NT2/D1 (cell line): ENCODE data around the gene HOXB3.

Source experiments
- DNase-seq: peaks from one replicate; pipeline ENCODE4 v3.0.0-alpha.2; 2011; ENCODE audit warnings: low read depth, low spot score
- H3K27me3 ChIP-seq: 2 replicates; pipeline ENCODE4 v1.6.0; 2011; ENCODE audit warnings: mild to moderate bottlenecking; ENCODE audit not compliant: insufficient read length, insufficient read depth
- H3K36me3 ChIP-seq: 2 replicates; pipeline ENCODE4 v1.6.1; 2011; ENCODE audit warnings: mild to moderate bottlenecking, low read length, mixed read lengths; ENCODE audit not compliant: insufficient read depth, insufficient read length
- H3K4me1 ChIP-seq: 2 replicates; pipeline ENCODE4 v1.5.1; 2011; ENCODE audit not compliant: insufficient read depth, insufficient read length
- H3K4me3 ChIP-seq: 2 replicates; pipeline ENCODE4 v1.5.1; 2011; ENCODE audit warnings: low read depth; ENCODE audit not compliant: insufficient read length
- H3K9ac ChIP-seq: 2 replicates; pipeline ENCODE4 v1.6.0; 2011; ENCODE audit warnings: low read depth; ENCODE audit not compliant: insufficient read length
- H3K9me3 ChIP-seq: 2 replicates; pipeline ENCODE4 v1.5.1; 2011; ENCODE audit warnings: mild to moderate bottlenecking, low read length; ENCODE audit not compliant: insufficient read depth
- SUZ12 ChIP-seq: IDR thresholded peaks from 2 replicates; pipeline ENCODE4 v1.6.1; 2011; ENCODE audit not compliant: insufficient read length, insufficient read depth; ENCODE audit errors: extremely low read depth
- YY1 ChIP-seq: IDR thresholded peaks from 2 replicates; pipeline ENCODE4 v1.6.1; 2011; ENCODE audit not compliant: insufficient read length, insufficient read depth
- ZNF274 ChIP-seq: IDR thresholded peaks from 2 replicates; pipeline ENCODE4 v1.6.1; 2011; ENCODE audit warnings: mild to moderate bottlenecking, low read depth, low read length

Gene HOXB3

GRCh38 chr17:48555258-48556228, 34.5 kb downstream of the HOXB3 start:
- Histone ChIP-seq H3K9me3 (no peaks in the 10 kb centered on the region), H3K4me3 (peak overlapping the region; percentile 1), H3K9ac (no peak overlapping the region), H3K36me3 (no peaks in the 10 kb centered on the region), H3K27me3 (peaks cover 98% of the 10 kb centered on the region), H3K4me1 (peaks cover 10% of the 10 kb centered on the region)
- DNase-seq, result no peak
- TF ChIP-seq YY1 (no peak), SUZ12 (peak; percentile 56), ZNF274 (no peak)

- Histone ChIP-seq H3K9ac (peak overlapping the region; percentile 50), H3K4me1 (peaks cover 9% of the 10 kb centered on the region), H3K4me3 (peak overlapping the region; percentile 34), H3K27me3 (peaks cover 98% of the 10 kb centered on the region), H3K9me3 (no peaks in the 10 kb centered on the region), H3K36me3 (no peaks in the 10 kb centered on the region)
- DNase-seq, result no peak
- TF ChIP-seq ZNF274, result no peak
- peak; percentile 73 for TF ChIP-seq SUZ12
- TF ChIP-seq YY1, result no peak
These were observed 35.4 kb downstream of the HOXB3 start for GRCh38 chr17:48554412-48555257.

- Histone ChIP-seq H3K9ac (no peak overlapping the region), H3K4me3 (no peak overlapping the region), H3K27me3 (peaks cover 98% of the 10 kb centered on the region), H3K9me3 (no peaks in the 10 kb centered on the region), H3K4me1 (peaks cover 8% of the 10 kb centered on the region), H3K36me3 (no peaks in the 10 kb centered on the region)
- TF ChIP-seq YY1 (no peak), ZNF274 (no peak), SUZ12 (no peak)
- DNase-seq, result no peak
These were observed 36.2 kb downstream of the HOXB3 start for GRCh38 chr17:48553826-48554225.

GRCh38 chr17:48553190-48553547, 36.9 kb downstream of the HOXB3 start:
- Histone ChIP-seq H3K4me3 (no peak overlapping the region), H3K27me3 (peaks cover 98% of the 10 kb centered on the region), H3K36me3 (no peaks in the 10 kb centered on the region), H3K4me1 (peaks cover 8% of the 10 kb centered on the region), H3K9me3 (no peaks in the 10 kb centered on the region), H3K9ac (no peak overlapping the region)
- TF ChIP-seq ZNF274 (no peak), YY1 (no peak), SUZ12 (no peak)
- no peak for DNase-seq

- no peak for TF ChIP-seq ZNF274
- TF ChIP-seq YY1, result no peak
- TF ChIP-seq SUZ12, result no peak
- peaks cover 98% of the 10 kb centered on the region for H3K27me3 ChIP-seq
- peak overlapping the region; percentile 9 for H3K4me3 ChIP-seq
- no peaks in the 10 kb centered on the region for H3K9me3 ChIP-seq
- peaks cover 8% of the 10 kb centered on the region for H3K4me1 ChIP-seq
- peak overlapping the region; percentile 34 for H3K9ac ChIP-seq
- H3K36me3 ChIP-seq, result no peaks in the 10 kb centered on the region
- no peak for DNase-seq
These were observed 37.4 kb downstream of the HOXB3 start for GRCh38 chr17:48552466-48553189.

- TF ChIP-seq SUZ12 (peak; percentile 49), YY1 (no peak)
- no peaks in the 10 kb centered on the region for H3K36me3 ChIP-seq
- DNase-seq, result no peak
- H3K4me3 ChIP-seq, result peak overlapping the region; percentile 9
- no peaks in the 10 kb centered on the region for H3K9me3 ChIP-seq
- peaks cover 98% of the 10 kb centered on the region for H3K27me3 ChIP-seq
- H3K4me1 ChIP-seq, result peaks cover 11% of the 10 kb centered on the region
- peak overlapping the region; percentile 34 for H3K9ac ChIP-seq
These were observed 38.2 kb downstream of the HOXB3 start for GRCh38 chr17:48551596-48552465.
